HL-60/S4 treated with retinoic acid at 250 ng/mL for 4 days and 3 days (cell line): ENCODE measurements around the gene SEC16B.

Experiments
- in situ Hi-C: fragments of 300-500 bp; cut with MboI; formaldehyde crosslinking; loops from 2 replicates; pipeline ENCODE4 v1.7.0; 2022; ENCODE audit warnings: low sequenced_read_pairs

SEC16B gene

DNA sequence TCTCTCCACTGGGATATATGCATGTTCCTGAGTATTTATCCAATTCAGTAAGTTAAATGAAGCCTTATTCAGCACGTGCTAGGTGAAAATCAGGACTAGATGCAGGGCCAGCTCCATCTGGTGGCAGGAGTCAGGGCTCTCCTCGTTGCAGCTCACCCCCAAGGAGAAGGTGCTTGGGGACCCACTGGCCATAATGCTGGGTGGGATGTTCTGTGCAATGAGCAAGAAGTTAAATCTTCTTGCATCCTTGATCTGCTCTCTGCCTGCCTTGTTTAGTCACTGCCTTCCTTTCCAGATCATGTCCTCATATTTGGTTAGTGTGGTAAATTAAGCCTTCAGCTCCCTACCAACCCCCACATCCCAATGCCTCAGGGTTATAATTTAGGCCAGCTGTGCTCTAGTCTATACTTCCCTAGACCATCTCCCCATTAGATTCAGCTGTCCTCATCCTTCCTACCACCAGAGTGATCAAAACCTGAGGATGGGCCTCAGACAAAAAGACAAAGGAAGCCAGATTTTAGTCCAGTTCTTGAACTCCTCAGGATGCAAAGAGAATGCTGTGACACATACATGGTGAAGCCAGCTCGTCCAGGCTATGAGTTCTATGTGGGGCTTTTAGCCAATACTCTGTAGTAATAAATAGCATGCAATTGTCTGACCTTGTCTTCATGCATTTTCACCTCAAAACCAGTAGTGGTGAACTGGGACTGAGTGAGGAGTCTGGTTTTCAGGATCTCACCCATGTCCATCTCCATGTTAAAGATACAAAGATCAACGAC lies 55.9 kb downstream of the SEC16B start:
- in situ Hi-C loops = no loop called here

DNA sequence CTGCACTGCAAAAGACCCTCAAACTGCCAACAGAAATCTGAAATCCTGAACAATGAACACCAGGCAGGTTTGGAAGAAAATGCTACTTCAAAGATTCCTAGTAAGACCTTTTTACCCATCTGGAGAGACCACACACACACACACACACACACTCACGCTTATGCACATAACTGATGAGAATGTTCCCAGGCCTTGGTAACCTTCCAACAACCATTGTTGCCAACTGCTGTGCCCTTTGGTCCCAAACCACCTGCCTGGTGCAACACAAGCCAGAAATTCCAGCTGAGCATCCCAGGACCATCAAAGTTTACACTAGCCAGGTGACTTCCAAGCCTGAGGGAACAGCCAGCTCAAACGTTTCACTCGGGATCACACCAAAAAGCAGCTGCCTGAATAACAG lies 56.9 kb downstream of the SEC16B start:
- in situ Hi-C loops = no loop called here

GRCh38 chr1:177909416-177909815 lies 60.4 kb downstream of the SEC16B start:
- in situ Hi-C loops = no loop called here

DNA sequence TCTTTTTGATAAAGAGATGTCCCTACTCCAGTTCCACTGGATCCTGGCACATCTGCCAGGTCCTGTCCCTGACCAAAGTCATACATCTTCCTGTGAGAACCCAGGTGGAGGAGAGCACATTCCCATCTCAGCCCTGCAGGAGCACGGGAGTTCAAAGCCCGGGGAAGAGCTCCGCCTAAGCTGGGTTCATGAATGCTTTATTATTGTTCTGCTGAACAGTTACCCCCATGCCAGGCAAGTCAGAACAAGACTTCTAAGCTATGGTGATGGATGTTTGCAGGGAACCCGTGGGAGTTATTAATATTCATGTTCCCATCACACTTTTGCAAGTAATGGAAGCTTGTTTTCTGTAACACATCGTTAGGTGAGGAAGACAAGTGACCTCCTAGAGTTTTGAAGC lies 62.9 kb downstream of the SEC16B start:
- in situ Hi-C loops = no loop called here

DNA sequence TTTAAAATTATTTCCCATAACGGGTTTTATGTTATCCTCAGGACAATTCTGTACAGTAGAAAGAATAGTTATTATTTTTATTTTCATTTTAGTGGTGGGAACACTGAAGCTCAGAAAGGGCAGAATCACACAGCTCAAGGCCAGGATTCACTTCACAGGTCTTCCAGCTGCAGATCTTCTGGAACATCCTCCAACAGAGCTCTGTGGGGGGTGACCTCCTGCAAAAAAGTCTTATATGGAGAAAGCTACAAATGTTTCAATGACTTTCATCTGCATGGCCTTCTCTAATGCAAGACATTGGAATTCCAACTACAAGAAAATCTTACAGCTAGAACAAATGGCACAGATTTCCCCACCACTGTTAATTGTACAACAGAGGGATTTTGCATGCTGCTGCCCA lies 64.2 kb downstream of the SEC16B start:
- in situ Hi-C loops = no loop called here

GRCh38 chr1:177902266-177902665 lies 67.6 kb downstream of the SEC16B start:
- in situ Hi-C loops = no loop called here

- in situ Hi-C loops = no loop called here
These were observed 71.7 kb downstream of the SEC16B start for GRCh38 chr1:177897998-177898654.

DNA sequence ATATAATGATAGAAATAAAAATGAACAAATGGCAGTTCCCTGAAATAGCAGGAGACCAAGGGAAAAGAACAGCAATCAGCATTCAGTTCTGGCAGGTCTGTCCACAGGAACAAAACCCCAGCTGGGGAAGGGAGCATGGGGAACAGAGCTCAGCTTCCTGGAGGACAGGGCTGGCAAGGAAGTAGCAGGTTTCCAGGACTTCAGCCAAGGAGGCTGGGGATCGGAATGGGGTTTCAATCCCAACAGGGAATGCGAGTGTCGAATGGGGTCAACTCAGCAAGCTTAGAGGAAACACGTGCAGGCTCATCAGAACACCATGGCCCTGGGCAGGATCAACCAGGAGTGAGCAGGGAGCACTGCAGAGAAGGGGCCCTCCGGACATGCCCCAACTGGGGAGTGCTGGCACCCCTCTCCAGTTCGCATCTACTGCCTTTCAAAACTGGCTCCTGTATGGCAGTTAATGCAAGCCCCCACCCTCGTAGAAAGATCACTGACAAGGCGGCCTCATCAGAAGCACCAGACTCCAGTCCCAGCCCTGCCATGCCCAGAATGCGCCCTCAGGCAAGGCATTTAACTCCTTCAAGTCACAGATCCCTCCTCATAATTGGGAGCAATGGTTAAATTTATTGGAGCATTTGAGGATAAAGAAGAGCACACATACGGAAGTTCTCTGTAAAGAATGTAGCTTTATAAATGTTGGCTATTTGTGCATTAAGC lies 72.4 kb downstream of the SEC16B start:
- in situ Hi-C loops = no loop called here
